Measurements from ENCODE around the gene FSTL5.

GRCh38 chr4:161595230-161595771 is 568.5 kb downstream of the FSTL5 start:
- TF ChIP-seq, protein P1, sequence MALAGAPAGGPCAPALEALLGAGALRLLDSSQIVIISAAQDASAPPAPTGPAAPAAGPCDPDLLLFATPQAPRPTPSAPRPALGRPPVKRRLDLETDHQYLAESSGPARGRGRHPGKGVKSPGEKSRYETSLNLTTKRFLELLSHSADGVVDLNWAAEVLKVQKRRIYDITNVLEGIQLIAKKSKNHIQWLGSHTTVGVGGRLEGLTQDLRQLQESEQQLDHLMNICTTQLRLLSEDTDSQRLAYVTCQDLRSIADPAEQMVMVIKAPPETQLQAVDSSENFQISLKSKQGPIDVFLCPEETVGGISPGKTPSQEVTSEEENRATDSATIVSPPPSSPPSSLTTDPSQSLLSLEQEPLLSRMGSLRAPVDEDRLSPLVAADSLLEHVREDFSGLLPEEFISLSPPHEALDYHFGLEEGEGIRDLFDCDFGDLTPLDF (CRISPR knock-in tag; IDR thresholded peaks at IDR 0.05) = no peak
- TF ChIP-seq KLF6 (CRISPR knock-in tag; IDR thresholded peaks at IDR 0.05) (no peak), CC2D1A (CRISPR knock-in tag; IDR thresholded peaks at IDR 0.05) (no peak), RBFOX2 (IDR thresholded peaks at IDR 0.05; ENCODE audit: low read depth, low read length) (no peak), ZNF543 (CRISPR knock-in tag; IDR thresholded peaks at IDR 0.05) (no peak), ARID2 (CRISPR knock-in tag; IDR thresholded peaks at IDR 0.05; ENCODE audit: borderline replicate concordance) (no peak), ZFP36 (IDR thresholded peaks at IDR 0.05; ENCODE audit: borderline replicate concordance, low read depth, low read length, partially characterized antibody) (no peak)
- TF ChIP-seq, protein P2, sequence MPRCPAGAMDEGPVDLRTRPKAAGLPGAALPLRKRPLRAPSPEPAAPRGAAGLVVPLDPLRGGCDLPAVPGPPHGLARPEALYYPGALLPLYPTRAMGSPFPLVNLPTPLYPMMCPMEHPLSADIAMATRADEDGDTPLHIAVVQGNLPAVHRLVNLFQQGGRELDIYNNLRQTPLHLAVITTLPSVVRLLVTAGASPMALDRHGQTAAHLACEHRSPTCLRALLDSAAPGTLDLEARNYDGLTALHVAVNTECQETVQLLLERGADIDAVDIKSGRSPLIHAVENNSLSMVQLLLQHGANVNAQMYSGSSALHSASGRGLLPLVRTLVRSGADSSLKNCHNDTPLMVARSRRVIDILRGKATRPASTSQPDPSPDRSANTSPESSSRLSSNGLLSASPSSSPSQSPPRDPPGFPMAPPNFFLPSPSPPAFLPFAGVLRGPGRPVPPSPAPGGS (CRISPR knock-in tag; IDR thresholded peaks at IDR 0.05) = no peak
- TF ChIP-seq, protein P3, sequence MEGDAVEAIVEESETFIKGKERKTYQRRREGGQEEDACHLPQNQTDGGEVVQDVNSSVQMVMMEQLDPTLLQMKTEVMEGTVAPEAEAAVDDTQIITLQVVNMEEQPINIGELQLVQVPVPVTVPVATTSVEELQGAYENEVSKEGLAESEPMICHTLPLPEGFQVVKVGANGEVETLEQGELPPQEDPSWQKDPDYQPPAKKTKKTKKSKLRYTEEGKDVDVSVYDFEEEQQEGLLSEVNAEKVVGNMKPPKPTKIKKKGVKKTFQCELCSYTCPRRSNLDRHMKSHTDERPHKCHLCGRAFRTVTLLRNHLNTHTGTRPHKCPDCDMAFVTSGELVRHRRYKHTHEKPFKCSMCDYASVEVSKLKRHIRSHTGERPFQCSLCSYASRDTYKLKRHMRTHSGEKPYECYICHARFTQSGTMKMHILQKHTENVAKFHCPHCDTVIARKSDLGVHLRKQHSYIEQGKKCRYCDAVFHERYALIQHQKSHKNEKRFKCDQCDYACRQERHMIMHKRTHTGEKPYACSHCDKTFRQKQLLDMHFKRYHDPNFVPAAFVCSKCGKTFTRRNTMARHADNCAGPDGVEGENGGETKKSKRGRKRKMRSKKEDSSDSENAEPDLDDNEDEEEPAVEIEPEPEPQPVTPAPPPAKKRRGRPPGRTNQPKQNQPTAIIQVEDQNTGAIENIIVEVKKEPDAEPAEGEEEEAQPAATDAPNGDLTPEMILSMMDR (CRISPR knock-in tag; IDR thresholded peaks at IDR 0.05) = no peak
